SK-N-SH (cell line): Measurements from ENCODE around the gene HOXC10. TPM values are rescaled to one million over a fixed set of nuclear protein-coding genes. Genes with fewer than 3 reads are reported as not detected.
A peak's percentile ranks its signal among the peaks of the same experiment; 100 is the strongest.

ENCODE experiments used
- CTCF ChIA-PET: fragments of 300-600, 350-600 bp; formaldehyde crosslinking; extraction: SDS; loops from one replicate; lab custom pipeline; 2021; lab: Yijun Ruan, JAX
- POLR2A ChIA-PET: fragments of 350-600 bp; sonication (Branson Sonifier 250); formaldehyde crosslinking; extraction: SDS; loops from one replicate; lab custom pipeline; 2020; ENCODE audit warnings: antibody characterized with exemption, inconsistent platforms; lab: Yijun Ruan, JAX
- DNase-seq: peaks from one replicate; pipeline ENCODE4 v3.0.0; 2012
- H2AFZ ChIP-seq: fragments of 200-600 bp; sonication (generic); 2 replicates; pipeline ENCODE4 v1.8.1; 2016; ENCODE audit warnings: antibody characterized with exemption, mild to moderate bottlenecking, low read depth
- H3F3A ChIP-seq: fragments of 200-600 bp; sonication (generic); replicated peaks from 2 replicates; pipeline ENCODE3; 2016; ENCODE audit warnings: antibody characterized with exemption, mild to moderate bottlenecking; ENCODE audit not compliant: insufficient read depth
- H3K27ac ChIP-seq, 2 experiments: fragments of 200-500 bp in 1 of 2; fragments of 200-600 bp in 1 of 2; sonication (Bioruptor generic) in 1 of 2; sonication (generic), shearing (Covaris generic) in 1 of 2; 2 replicates each; pipeline versions ENCODE4 v1.5.1 to v1.6.1; 2014 to 2016; ENCODE audit warnings: low read depth in 2 of 2, inconsistent platforms in 1 of 2, low read length in 1 of 2, mild to moderate bottlenecking in 1 of 2, mixed read lengths in 1 of 2
- H3K27me3 ChIP-seq: fragments of 200-600 bp; sonication (generic), shearing (Covaris generic); 2 replicates; pipeline ENCODE4 v1.6.1; 2016; ENCODE audit warnings: mixed run types; ENCODE audit not compliant: insufficient read depth
- H3K36me3 ChIP-seq, 2 experiments: fragments of 200-500 bp in 1 of 2; fragments of 200-600 bp in 1 of 2; sonication (Bioruptor generic) in 1 of 2; sonication (generic) in 1 of 2; replicated peaks in 1 of 2; 2 replicates each; pipeline versions ENCODE3 to v1.5.1; 2014 to 2016; ENCODE audit warnings: low read length in 1 of 2, mild to moderate bottlenecking in 1 of 2; ENCODE audit not compliant: insufficient read depth in 2 of 2, control insufficient read depth in 1 of 2
- H3K4me1 ChIP-seq, 2 experiments: fragments of 200-500 bp in 1 of 2; fragments of 200-600 bp in 1 of 2; sonication (Bioruptor generic) in 1 of 2; sonication (generic), shearing (Covaris generic) in 1 of 2; 2 replicates each; pipeline versions ENCODE4 v1.5.1 to v1.6.1; 2014 to 2016; ENCODE audit warnings: low read depth in 1 of 2, low read length in 1 of 2, mixed run types in 1 of 2; ENCODE audit not compliant: insufficient read depth in 2 of 2, control insufficient read depth in 1 of 2
- H3K4me2 ChIP-seq: fragments of 200-600 bp; sonication (generic), shearing (Covaris generic); 2 replicates; pipeline ENCODE4 v1.6.1; 2017; ENCODE audit warnings: mixed run types
- H3K4me3 ChIP-seq, 2 experiments: fragments of 200-500 bp in 1 of 2; fragments of 200-600 bp in 1 of 2; sonication (Bioruptor generic) in 1 of 2; sonication (generic), shearing (Covaris generic) in 1 of 2; 2 replicates each; pipeline versions ENCODE4 v1.5.1 to v1.8.1; 2014 to 2016; ENCODE audit warnings: low read depth in 2 of 2, inconsistent platforms in 1 of 2, low read length in 1 of 2, mild to moderate bottlenecking in 1 of 2, mixed read lengths in 1 of 2, moderate library complexity in 1 of 2
- H3K79me2 ChIP-seq: fragments of 200-600 bp; sonication (generic); 2 replicates; pipeline ENCODE4 v1.8.1; 2017; ENCODE audit warnings: mild to moderate bottlenecking; ENCODE audit not compliant: insufficient read depth
- H3K9ac ChIP-seq: fragments of 200-600 bp; sonication (generic); 2 replicates; pipeline ENCODE4 v1.6.1; 2017; ENCODE audit warnings: mixed run types
- H3K9me2 ChIP-seq: fragments of 200-600 bp; sonication (generic); 2 replicates; pipeline ENCODE4 v1.6.1; 2017; ENCODE audit warnings: mixed run types
- H3K9me3 ChIP-seq: fragments of 200-600 bp; sonication (generic); 2 replicates; pipeline ENCODE4 v1.6.1; 2017; ENCODE audit warnings: mixed run types, mild to moderate bottlenecking, moderate library complexity
- H4K20me1 ChIP-seq: fragments of 200-600 bp; sonication (generic); 2 replicates; pipeline ENCODE4 v1.6.1; 2017; ENCODE audit warnings: mild to moderate bottlenecking, mixed run types; ENCODE audit not compliant: insufficient read depth
- CHD2 ChIP-seq: fragments of 150-350 bp; IDR thresholded peaks from 2 replicates; pipeline ENCODE4 v1.6.1; 2018; ENCODE audit warnings: low read length; ENCODE audit not compliant: partially characterized antibody
- EP300 ChIP-seq, 2 experiments: IDR thresholded peaks; 2 replicates each; pipeline versions ENCODE4 v1.4.0 to v1.6.1; 2012; ENCODE audit warnings: borderline replicate concordance in 1 of 2, low read depth in 1 of 2, low read length in 1 of 2
- EZH2phosphoT487 ChIP-seq: fragments of 200-600 bp; sonication (generic); IDR thresholded peaks from 2 replicates; pipeline ENCODE4 v1.6.1; 2017; ENCODE audit warnings: low read depth, mixed run types, mild to moderate bottlenecking, antibody characterized with exemption, moderate library complexity, borderline replicate concordance
- FOXJ3 ChIP-seq: sonication (generic); formaldehyde crosslinking; IDR thresholded peaks from 2 replicates; pipeline ENCODE4 v1.5.1; 2020; ENCODE audit warnings: mild to moderate bottlenecking, missing genetic modification reagents
- FOXM1 ChIP-seq: IDR thresholded peaks from 2 replicates; pipeline ENCODE4 v1.4.0; 2012; ENCODE audit warnings: low read depth, mild to moderate bottlenecking
- GABPA ChIP-seq: IDR thresholded peaks from 2 replicates; pipeline ENCODE4 v1.4.0; 2012; ENCODE audit warnings: low read depth, mild to moderate bottlenecking
- GATA2 ChIP-seq: sonication (generic); formaldehyde crosslinking; IDR thresholded peaks from 2 replicates; pipeline ENCODE4 v1.5.0; 2020; ENCODE audit warnings: mild to moderate bottlenecking, missing genetic modification reagents
- MAX ChIP-seq: IDR thresholded peaks from 2 replicates; pipeline ENCODE4 v1.4.0; 2012; ENCODE audit warnings: low read depth
- MEF2A ChIP-seq: IDR thresholded peaks from 2 replicates; pipeline ENCODE4 v1.4.0; 2012; ENCODE audit warnings: low read depth, borderline replicate concordance
- MXI1 ChIP-seq: IDR thresholded peaks from 2 replicates; pipeline ENCODE4 v1.6.1; 2012; ENCODE audit warnings: mild to moderate bottlenecking, low read depth, low read length, improper control_type of control experiment
- NFIC ChIP-seq: IDR thresholded peaks from 2 replicates; pipeline ENCODE4 v1.4.0; 2012; ENCODE audit warnings: borderline replicate concordance
- NRF1 ChIP-seq: IDR thresholded peaks from 2 replicates; pipeline ENCODE4 v1.6.1; 2012; ENCODE audit warnings: low read depth, mild to moderate bottlenecking, low read length
- PBX3 ChIP-seq: IDR thresholded peaks from 2 replicates; pipeline ENCODE4; 2012
- RFX5 ChIP-seq: IDR thresholded peaks from 2 replicates; pipeline ENCODE4 v1.6.1; 2012; ENCODE audit warnings: mild to moderate bottlenecking, improper control_type of control experiment, low read length
- RXRA ChIP-seq: IDR thresholded peaks from 2 replicates; pipeline ENCODE4 v1.4.0; 2012; ENCODE audit warnings: low read depth, mild to moderate bottlenecking, borderline replicate concordance
- SIN3A ChIP-seq: IDR thresholded peaks from 2 replicates; pipeline ENCODE4 v1.6.1; 2012; ENCODE audit warnings: low read depth, mild to moderate bottlenecking, low read length, moderate library complexity, borderline replicate concordance
- SMC3 ChIP-seq: IDR thresholded peaks from 2 replicates; pipeline ENCODE4 v1.6.1; 2012; ENCODE audit warnings: low read depth, low read length, improper control_type of control experiment
- TCF12 ChIP-seq: IDR thresholded peaks from 2 replicates; pipeline ENCODE4 v1.4.0; 2012
- USF2 ChIP-seq: fragments of 150-350 bp; IDR thresholded peaks from 2 replicates; pipeline ENCODE4 v1.6.1; 2017; ENCODE audit warnings: antibody characterized with exemption, low read length, low read depth, borderline replicate concordance
- YY1 ChIP-seq: IDR thresholded peaks from 2 replicates; pipeline ENCODE4 v1.4.0; 2012; ENCODE audit warnings: low read depth, mild to moderate bottlenecking
- ZBTB33 ChIP-seq: IDR thresholded peaks from 2 replicates; pipeline ENCODE4 v1.4.0; 2012; ENCODE audit warnings: low read depth, borderline replicate concordance
- WGBS: methylation state at CpG from one replicate; pipeline ENCODE4 v1.1.6; 2017; ENCODE audit warnings: low lambda C conversion rate; 5-methylcytosine and 5-hydroxymethylcytosine counted together
- polyA plus RNA-seq, 3 experiments: library from polyadenylated mRNA; depleted of rRNA; stranded (reverse); fragments of >200 nt; gene quantifications; 2 replicates each; pipeline ENCODE4 v1.2.3, GENCODE V29; 2012
- TF ChIP-seq, protein P1 (sequence below): fragments of 150-350 bp; IDR thresholded peaks from 2 replicates; pipeline ENCODE4 v1.6.1; 2016; ENCODE audit warnings: mild to moderate bottlenecking, low read depth, low read length
- TF ChIP-seq, protein P2 (sequence below): fragments of 200-600 bp; sonication (generic); IDR thresholded peaks from 2 replicates; pipeline ENCODE4 v1.6.1; 2017; ENCODE audit warnings: antibody characterized with exemption, mild to moderate bottlenecking, moderate library complexity
- TF ChIP-seq, protein P3 (sequence below): IDR thresholded peaks from 2 replicates; pipeline ENCODE4 v1.4.0; 2012; ENCODE audit warnings: low read depth, borderline replicate concordance

HOXC10 gene
- polyA plus RNA-seq (2012; rRNA removed) = 0.03 and 0.08 TPM in 2 replicates
- 0.04 TPM in 2 replicates for polyA plus RNA-seq (2012; cell fraction: cytosol; rRNA removed)
- polyA plus RNA-seq (2012; cell fraction: nucleus; rRNA removed) = not detected in 2 replicates

GRCh38 chr12:53984901-53985691, at the start of gene HOXC10:
Gene HOXC10, plus strand, starts transcription at chr12:53985146. Its CDS starts 114 bp downstream, at chr12:53985260.
- Histone ChIP-seq H3K4me1 (peaks cover 0 to 12% of the 10 kb centered on the region in 2 experiments; a peak in 1 of 4 replicates), H2AFZ (peak within 1 kb of the TSS; percentile 96; the same call in 1 of the 2 replicates), H3F3A (no peaks in the 10 kb centered on the region), H3K36me3 (no peaks in the 10 kb centered on the region), H3K9me3 (no peaks in the 10 kb centered on the region), H3K4me3 (peak within 1 kb of the TSS; percentile 41 to 52; a peak in 3 of 4 replicates), H4K20me1 (no peaks in the 10 kb centered on the region), H3K4me2 (peak within 1 kb of the TSS; percentile 95), H3K27ac (no peak within 1 kb of the TSS), H3K27me3 (peaks cover 95% of the 10 kb centered on the region), H3K9me2 (no peaks in the 10 kb centered on the region), H3K79me2 (no peaks in the 10 kb centered on the region), H3K9ac (no peak within 1 kb of the TSS)
- whole genome bisulfite sequencing = 5% methylated on average over 42 of the region's 55 CpGs
- ChIA-PET CTCF (interaction anchor here (0.5 to 12.8 kb wide), 63 partner anchors 8 to 427 kb away, joined by 3 to 194 read pairs (median 4); partner anchors contain the start of genes COPZ1, HOTAIR, HOXC11 and HOXC12), POLR2A (interaction anchor here (1.0 to 1.1 kb wide), 2 partner anchors 230 to 231 kb away, joined by 3 read pairs; no protein-coding TSS in a partner anchor)
- DNase-seq = peak; percentile 97
- no peak for TF ChIP-seq FOXM1
- TF ChIP-seq NFIC = no peak
- TF ChIP-seq GABPA = no peak
- TF ChIP-seq, protein P1, sequence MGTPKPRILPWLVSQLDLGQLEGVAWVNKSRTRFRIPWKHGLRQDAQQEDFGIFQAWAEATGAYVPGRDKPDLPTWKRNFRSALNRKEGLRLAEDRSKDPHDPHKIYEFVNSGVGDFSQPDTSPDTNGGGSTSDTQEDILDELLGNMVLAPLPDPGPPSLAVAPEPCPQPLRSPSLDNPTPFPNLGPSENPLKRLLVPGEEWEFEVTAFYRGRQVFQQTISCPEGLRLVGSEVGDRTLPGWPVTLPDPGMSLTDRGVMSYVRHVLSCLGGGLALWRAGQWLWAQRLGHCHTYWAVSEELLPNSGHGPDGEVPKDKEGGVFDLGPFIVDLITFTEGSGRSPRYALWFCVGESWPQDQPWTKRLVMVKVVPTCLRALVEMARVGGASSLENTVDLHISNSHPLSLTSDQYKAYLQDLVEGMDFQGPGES = no peak
- TF ChIP-seq MEF2A = no peak
- TF ChIP-seq USF2 = peak; percentile 51; the same call in 1 of the 2 replicates
- TF ChIP-seq YY1 = no peak
- TF ChIP-seq TCF12 = no peak
- TF ChIP-seq FOXJ3 (CRISPR knock-in tag) = no peak
- no peak for TF ChIP-seq MXI1
- peak; percentile 53; the same call in 1 of the 2 replicates for TF ChIP-seq RXRA
- no peak; the same call in 1 of the 2 replicates for TF ChIP-seq EZH2phosphoT487
- no peak for TF ChIP-seq GATA2 (CRISPR knock-in tag)
- TF ChIP-seq EP300 (IDR thresholded peaks at IDR 0.05; ENCODE audit: borderline replicate concordance in 1 of 2, low read depth in 1 of 2, low read length in 1 of 2) = no peak
- peak; percentile 83 for TF ChIP-seq MAX
- TF ChIP-seq, protein P2, sequence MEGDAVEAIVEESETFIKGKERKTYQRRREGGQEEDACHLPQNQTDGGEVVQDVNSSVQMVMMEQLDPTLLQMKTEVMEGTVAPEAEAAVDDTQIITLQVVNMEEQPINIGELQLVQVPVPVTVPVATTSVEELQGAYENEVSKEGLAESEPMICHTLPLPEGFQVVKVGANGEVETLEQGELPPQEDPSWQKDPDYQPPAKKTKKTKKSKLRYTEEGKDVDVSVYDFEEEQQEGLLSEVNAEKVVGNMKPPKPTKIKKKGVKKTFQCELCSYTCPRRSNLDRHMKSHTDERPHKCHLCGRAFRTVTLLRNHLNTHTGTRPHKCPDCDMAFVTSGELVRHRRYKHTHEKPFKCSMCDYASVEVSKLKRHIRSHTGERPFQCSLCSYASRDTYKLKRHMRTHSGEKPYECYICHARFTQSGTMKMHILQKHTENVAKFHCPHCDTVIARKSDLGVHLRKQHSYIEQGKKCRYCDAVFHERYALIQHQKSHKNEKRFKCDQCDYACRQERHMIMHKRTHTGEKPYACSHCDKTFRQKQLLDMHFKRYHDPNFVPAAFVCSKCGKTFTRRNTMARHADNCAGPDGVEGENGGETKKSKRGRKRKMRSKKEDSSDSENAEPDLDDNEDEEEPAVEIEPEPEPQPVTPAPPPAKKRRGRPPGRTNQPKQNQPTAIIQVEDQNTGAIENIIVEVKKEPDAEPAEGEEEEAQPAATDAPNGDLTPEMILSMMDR = peak; percentile 80
- no peak for TF ChIP-seq PBX3
- TF ChIP-seq SMC3 = peak; percentile 67
- peak; percentile 18 for TF ChIP-seq CHD2
- peak; percentile 81 for TF ChIP-seq RFX5
- no peak for TF ChIP-seq NRF1
- TF ChIP-seq, protein P3, sequence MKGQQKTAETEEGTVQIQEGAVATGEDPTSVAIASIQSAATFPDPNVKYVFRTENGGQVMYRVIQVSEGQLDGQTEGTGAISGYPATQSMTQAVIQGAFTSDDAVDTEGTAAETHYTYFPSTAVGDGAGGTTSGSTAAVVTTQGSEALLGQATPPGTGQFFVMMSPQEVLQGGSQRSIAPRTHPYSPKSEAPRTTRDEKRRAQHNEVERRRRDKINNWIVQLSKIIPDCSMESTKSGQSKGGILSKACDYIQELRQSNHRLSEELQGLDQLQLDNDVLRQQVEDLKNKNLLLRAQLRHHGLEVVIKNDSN = peak; percentile 85
- TF ChIP-seq SIN3A = no peak
- TF ChIP-seq ZBTB33 = no peak
